ENCODE results near the gene LEMD2. TPM values are rescaled to one million over a fixed set of nuclear protein-coding genes. Genes with fewer than 3 reads are reported as not detected.

LEMD2 gene
- total and polyA plus RNA-seq, 9 of the 15 experiments (the other 6 are each of a cell fraction or from before 2014, with no cell fraction given) = 0.32 to 46.3 (median 30.8) TPM

GRCh38 chr6:33746651-33747100, 42.3 kb downstream of the LEMD2 start, which contains the start of gene IP6K3:
Gene IP6K3 (minus strand): TSS chr6:33746905. CDS start chr6:33735476, 11,429 bp downstream.
- in situ Hi-C loops (cut with MboI) = no loop called here
- Histone ChIP-seq H3K9me3 (replicated peaks; ENCODE audit: control insufficient read depth, insufficient read depth, low read depth, low read length) (no peaks in the 10 kb centered on the region), H3K27me3 (ENCODE audit: control insufficient read depth in 2 of 2, insufficient read depth in 2 of 2, low read length in 2 of 2) (peaks cover 33 to 72% of the 10 kb centered on the region in 2 experiments; a peak in 4 of 5 replicates), H3K4me3 (no peak within 1 kb of the TSS), H3K79me2 (ENCODE audit: control insufficient read depth, insufficient read depth, low read length) (no peaks in the 10 kb centered on the region), H3K4me2 (ENCODE audit: insufficient read depth, low read length) (no peak within 1 kb of the TSS), H3K36me3 (ENCODE audit: control insufficient read depth, insufficient read depth, low read length) (no peaks in the 10 kb centered on the region), H3K4me1 (replicated peaks in 1 of 2; ENCODE audit: control insufficient read depth in 2 of 2, insufficient read depth in 2 of 2, low read length in 2 of 2) (peaks cover 2 to 16% of the 10 kb centered on the region in 2 experiments; a peak in 2 of 5 replicates), H2AFZ (ENCODE audit: low read depth, low read length) (no peak within 1 kb of the TSS), H3K9ac (ENCODE audit: insufficient read depth in 1 of 2, low read depth in 2 of 2, low read length in 2 of 2) (0 out of 4 replicates have a peak within 1 kb of the TSS, but pooled peaks of 1 of the 2 experiments have one; percentile 30), H3K27ac (ENCODE audit: extremely low read depth, low read depth, low read length) (no peak within 1 kb of the TSS), H3K9me1 (ENCODE audit: control insufficient read depth, insufficient read depth, low read length) (peaks cover 2% of the 10 kb centered on the region), H4K20me1 (replicated peaks; ENCODE audit: control insufficient read depth, insufficient read depth, low read length) (peaks cover 15% of the 10 kb centered on the region; the same call in 1 of the 2 replicates)
- no TSS peak for BruUV-seq (replicated peaks)
- ChIA-PET POLR2A (interaction anchor here (0.9 to 1.2 kb wide), 2 partner anchors 24 to 305 kb away, joined by 3 read pairs; no protein-coding TSS in a partner anchor), CTCF (ENCODE audit: low intra/inter-chr PET ratio) (interaction anchor here (1.1 kb wide), 1 partner anchor 35 kb away, joined by 5 read pairs; the partner anchor contains the start of gene UQCC2)
- ATAC-seq (no peak), FAIRE-seq (no peak), DNase-seq (ENCODE audit: extremely low read depth in 1 of 4, low spot score in 3 of 4) (no peak)
- intact Hi-C loops (cut with micrococcal nuclease) = no loop called here
- no peak for TF ChIP-seq NR3C1 (CRISPR knock-in tag; IDR thresholded peaks at IDR 0.05)
- no peak for TF ChIP-seq BCL6 (CRISPR knock-in tag; IDR thresholded peaks at IDR 0.05)
- TF ChIP-seq MNT (conservative IDR thresholded peaks at IDR 0.05) = no peak
- TF ChIP-seq CREB3 (tag; conservative IDR thresholded peaks at IDR 0.05; ENCODE audit: low read depth) = no peak
- TF ChIP-seq ZNF717 (CRISPR knock-in tag; IDR thresholded peaks at IDR 0.05) = no peak
- no peak for TF ChIP-seq PCBP1 (IDR thresholded peaks at IDR 0.05; ENCODE audit: low read depth, low read length, poor library complexity, severe bottlenecking)
- under 1% methylated on average over 10 of the region's 10 CpGs for WGBS (ENCODE audit: insufficient coverage, low coverage, missing lambda C conversion rate)

Data from K562 (cell line).